T-cell (primary cell): ENCODE data around the gene ALOX5AP. TPM values are rescaled to one million over a fixed set of nuclear protein-coding genes. Genes with fewer than 3 reads are reported as not detected.

Source experiments
- ATAC-seq, 4 experiments: fragments of 200-7000 bp in 3 of 4; fragments of 150-1000 bp in 1 of 4; cut with Tn5 transposase; replicated peaks in 1 of 4; 1 replicate in 3 of 4; 2 replicates in 1 of 4; pipeline ENCODE4 v1.10.0; 2021; ENCODE audit warnings: moderate library complexity in 3 of 4, mild to moderate bottlenecking in 2 of 4, moderate number of reproducible peaks in 1 of 4
- CTCF ChIA-PET, 2 donors: fragments of 300-600 bp; sonication (Branson Sonifier 250); formaldehyde crosslinking; loops; one replicate each; lab custom pipeline; 2022; ENCODE audit warnings: antibody characterized with exemption in 2 of 2; lab: Charles Lee
- POLR2A ChIA-PET, 2 donors: fragments of 300-600 bp; sonication (Branson Sonifier 250); formaldehyde crosslinking; loops; one replicate each; lab custom pipeline; 2022; ENCODE audit warnings: antibody characterized with exemption in 2 of 2; lab: Charles Lee
- DNase-seq, 35 experiments: peaks; one replicate each; pipeline versions ENCODE4 v3.0.0 to v3.0.0-alpha.2; 2013 to 2023
- H3K27ac ChIP-seq: one replicate; pipeline ENCODE4 v1.5.1; 2013; ENCODE audit warnings: low read length
- H3K27me3 ChIP-seq, 2 experiments: replicated peaks in 1 of 2; 1 replicate in 1 of 2; 2 replicates in 1 of 2; pipeline versions ENCODE4 v1.6.1 to v1.7.0; 2013; ENCODE audit warnings: low read length in 1 of 2, mixed read lengths in 1 of 2; ENCODE audit not compliant: control insufficient read depth in 2 of 2, insufficient read depth in 2 of 2; ENCODE audit errors: extremely low read depth in 1 of 2
- H3K36me3 ChIP-seq, 2 donors: 1 replicate in 1 of 2; 2 replicates in 1 of 2; pipeline versions ENCODE4 v1.6.1 to v1.7.0; 2013; ENCODE audit warnings: low read length in 1 of 2; ENCODE audit not compliant: control insufficient read depth in 2 of 2, insufficient read depth in 1 of 2; ENCODE audit errors: extremely low read depth in 1 of 2
- H3K4me1 ChIP-seq, 2 experiments: 1 replicate in 1 of 2; 2 replicates in 1 of 2; pipeline versions ENCODE4 v1.6.1 to v1.7.0; 2013; ENCODE audit warnings: low read length in 2 of 2, mixed read lengths in 1 of 2; ENCODE audit not compliant: insufficient read depth in 2 of 2, control insufficient read depth in 1 of 2; ENCODE audit errors: extremely low read depth in 1 of 2
- H3K4me3 ChIP-seq, 2 donors: 1 replicate in 1 of 2; 2 replicates in 1 of 2; pipeline versions ENCODE4 v1.5.1 to v1.7.0; 2013; ENCODE audit warnings: mild to moderate bottlenecking in 2 of 2, low read length in 1 of 2, moderate library complexity in 1 of 2; ENCODE audit not compliant: control insufficient read depth in 1 of 2; ENCODE audit errors: extremely low read depth in 1 of 2
- H3K9me3 ChIP-seq: 2 replicates; pipeline ENCODE4 v1.7.0; 2013
- H3K27ac Mint-ChIP-seq, 2 donors: one replicate each; pipeline ENCODE4 v1.8.0; 2020 to 2021; ENCODE audit warnings: mild to moderate bottlenecking in 2 of 2, mixed read lengths in 2 of 2
- H3K27me3 Mint-ChIP-seq, 2 donors: one replicate each; pipeline ENCODE4 v1.8.0; 2021 to 2022; ENCODE audit warnings: mixed read lengths in 2 of 2
- H3K36me3 Mint-ChIP-seq: one replicate; pipeline ENCODE4 v1.8.0; 2021; ENCODE audit warnings: mixed read lengths
- H3K4me1 Mint-ChIP-seq, 3 donors: one replicate each; pipeline ENCODE4 v1.8.0; 2020 to 2022; ENCODE audit warnings: mixed read lengths in 3 of 3, mild to moderate bottlenecking in 1 of 3
- H3K4me3 Mint-ChIP-seq, 3 donors: one replicate each; pipeline ENCODE4 v1.8.0; 2020 to 2022; ENCODE audit warnings: mild to moderate bottlenecking in 3 of 3, mixed read lengths in 3 of 3, moderate library complexity in 3 of 3
- H3K9me3 Mint-ChIP-seq, 3 donors: one replicate each; pipeline ENCODE4 v1.8.0; 2020 to 2022; ENCODE audit warnings: mixed read lengths in 3 of 3
- WGBS: methylation state at CpG from one replicate; pipeline ENCODE4 v1.1.5; 2013; ENCODE audit warnings: missing lambda C conversion rate; ENCODE audit not compliant: insufficient coverage; 5-methylcytosine and 5-hydroxymethylcytosine counted together
- total RNA-seq, 35 experiments: library from RNA in 6 of 35; stranded (reverse) in 6 of 35; fragments of 120-200 nt in 1 of 35; gene quantifications; one replicate each; pipeline versions ENCODE4 v1.2.1 to v1.2.4 and lab custom pipeline; 2013 to 2026

ALOX5AP gene
- total RNA-seq, 5 donors from 2014 or later (not counting 1 experiment from before 2014, with no cell fraction given): 24.2 to 64.9 (median 50.8) TPM

DNA sequence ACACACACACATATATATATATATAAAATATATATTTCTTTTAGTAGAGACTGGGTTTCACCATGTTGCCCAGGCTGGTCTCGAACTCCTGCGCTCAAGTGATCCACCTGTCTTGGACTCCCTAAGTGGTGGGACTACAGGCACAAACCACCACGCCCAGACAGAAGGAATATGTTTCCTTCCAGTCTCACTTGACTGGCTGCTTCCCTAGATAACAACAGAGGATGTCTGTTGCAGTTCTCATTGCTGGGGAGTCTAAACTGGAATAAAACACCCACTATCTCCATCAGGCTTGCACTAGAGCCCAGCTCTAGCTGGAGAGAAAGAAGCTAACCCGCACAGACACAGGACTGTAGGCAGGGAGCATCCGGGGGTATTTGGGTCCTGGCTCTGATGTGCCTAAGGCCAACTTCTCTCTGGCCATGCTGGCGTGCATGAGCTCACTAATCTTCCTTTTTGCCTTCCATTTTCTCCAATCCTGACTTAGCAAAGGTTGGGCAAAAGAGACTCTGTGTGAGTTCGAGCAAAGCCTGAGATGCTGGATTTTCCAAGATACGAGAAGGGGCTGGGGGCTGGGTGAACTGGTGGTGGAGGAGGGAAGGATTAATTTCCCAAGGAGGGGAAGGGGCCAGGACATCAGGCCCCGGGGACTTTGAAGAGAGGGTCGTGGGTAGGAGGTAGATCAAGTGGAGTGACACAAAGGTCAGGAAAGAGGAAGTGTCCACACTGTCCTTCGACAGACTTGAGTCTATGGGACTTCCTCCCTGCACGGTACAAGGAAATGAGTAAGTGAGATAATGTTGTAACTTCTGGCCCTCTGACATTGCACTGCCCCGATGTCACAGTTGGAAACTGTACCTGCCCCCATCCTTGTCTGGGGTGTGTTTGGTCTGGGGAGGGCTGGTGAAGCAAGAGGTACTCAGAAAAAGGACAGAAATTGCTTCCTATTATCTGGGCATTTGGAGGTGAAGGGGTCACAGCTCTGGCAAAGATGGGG, 22.5 kb upstream of the ALOX5AP start:
- Mint-ChIP-seq H3K36me3 (no peaks in the 10 kb centered on the region), H3K4me3 (no peak overlapping the region), H3K27me3 (no peaks in the 10 kb centered on the region), H3K4me1 (peaks cover 0 to 5% (median 0%) of the 10 kb centered on the region in 3 donors), H3K9me3 (no peaks in the 10 kb centered on the region), H3K27ac (no peak overlapping the region)
- POLR2A ChIA-PET: no interaction called here
- CTCF ChIA-PET: no interaction called here
- H3K4me3 ChIP-seq: no peak overlapping the region
- WGBS: 42% methylated on average over 5 of the region's 13 CpGs
- DNase-seq: peak in 5 of 35 experiments; percentile 8 to 41 (median 19)
- H3K9me3 ChIP-seq: no peaks in the 10 kb centered on the region
- no peaks in the 10 kb centered on the region for H3K36me3 ChIP-seq
- H3K27ac ChIP-seq: no peak overlapping the region
- no peak for ATAC-seq
- peaks cover 0 to 12% of the 10 kb centered on the region in 2 experiments for H3K27me3 ChIP-seq
- H3K4me1 ChIP-seq: no peaks in the 10 kb centered on the region

DNA sequence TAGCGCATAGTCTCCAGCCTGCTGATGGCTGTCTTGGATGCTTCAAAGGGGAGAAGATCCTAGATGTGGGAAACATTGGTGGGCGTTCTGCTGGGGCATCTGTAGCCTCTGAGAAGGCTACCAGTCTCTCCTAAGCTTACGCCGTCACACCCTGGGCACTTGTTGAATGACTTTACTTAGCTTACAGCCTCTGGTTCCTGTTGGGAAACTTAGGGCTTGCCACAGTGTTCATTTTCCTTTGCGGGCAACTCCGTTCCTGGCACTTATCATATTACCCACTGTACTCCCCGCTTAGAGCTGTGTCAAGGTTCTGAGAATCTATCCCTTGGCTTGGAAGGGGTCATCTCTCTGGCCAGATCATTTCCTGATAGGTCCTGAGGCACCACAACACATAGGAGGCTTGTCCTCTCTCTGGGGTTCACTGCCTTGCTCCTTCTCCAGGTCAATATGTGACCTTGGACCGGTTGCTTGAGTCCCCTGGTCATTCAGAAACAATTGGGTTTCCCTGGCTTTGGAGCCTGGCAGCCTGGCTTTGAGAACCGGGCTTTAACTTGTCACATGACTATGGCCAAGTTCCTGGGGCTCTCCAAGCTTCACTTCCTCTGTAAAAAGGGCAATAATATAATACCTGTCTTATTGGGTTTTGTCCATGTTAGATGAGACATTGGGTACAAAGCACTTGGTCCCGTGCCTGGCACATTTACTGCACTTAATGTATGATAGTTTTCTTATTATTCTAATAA, 20.5 kb upstream of the ALOX5AP start:
- Mint-ChIP-seq H3K9me3 (no peaks in the 10 kb centered on the region), H3K36me3 (no peaks in the 10 kb centered on the region), H3K27me3 (no peaks in the 10 kb centered on the region), H3K4me3 (no peak overlapping the region), H3K27ac (no peak overlapping the region), H3K4me1 (peaks cover 0 to 8% (median 0%) of the 10 kb centered on the region in 3 donors)
- WGBS: 98% methylated on average over 7 of the region's 10 CpGs
- H3K4me1 ChIP-seq: no peaks in the 10 kb centered on the region
- no peaks in the 10 kb centered on the region for H3K36me3 ChIP-seq
- no peak for DNase-seq
- no peak overlapping the region for H3K4me3 ChIP-seq
- POLR2A ChIA-PET: interaction anchor here in 1 of 2 donors (0.6 kb wide), 1 partner anchor 133 kb away, joined by 5 read pairs; no protein-coding TSS in a partner anchor
- H3K27me3 ChIP-seq: peaks cover 0 to 12% of the 10 kb centered on the region in 2 experiments
- CTCF ChIA-PET: interaction anchor here (0.6 to 0.7 kb wide), 2 partner anchors 28 to 1847 kb away, joined by 3 to 6 read pairs; no protein-coding TSS in a partner anchor
- ATAC-seq: no peak
- no peaks in the 10 kb centered on the region for H3K9me3 ChIP-seq
- H3K27ac ChIP-seq: no peak overlapping the region

DNA sequence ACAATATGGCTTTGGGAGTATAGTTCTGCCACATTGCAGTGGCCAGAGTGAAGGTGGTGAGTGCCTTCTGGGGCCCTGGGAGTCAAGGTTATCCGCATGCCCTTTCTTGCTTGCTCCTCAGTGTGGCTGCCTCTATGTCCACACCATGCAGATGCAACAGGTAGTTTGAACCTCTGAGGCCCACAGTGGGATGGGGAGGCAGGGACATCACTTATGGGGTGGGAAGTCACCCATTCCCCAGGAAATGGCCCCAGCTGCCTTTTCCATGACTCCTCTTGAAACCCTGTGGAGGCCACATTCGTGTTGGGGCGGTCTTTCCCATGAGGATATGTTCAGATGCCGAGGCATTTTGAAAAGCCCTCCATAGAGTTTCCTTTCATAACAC, 20.0 kb upstream of the ALOX5AP start:
- no peaks in the 10 kb centered on the region for H3K27me3 Mint-ChIP-seq
- H3K4me1 Mint-ChIP-seq: peaks cover 0 to 11% (median 0%) of the 10 kb centered on the region in 3 donors
- no peaks in the 10 kb centered on the region for H3K36me3 ChIP-seq
- no peaks in the 10 kb centered on the region for H3K9me3 ChIP-seq
- WGBS: 97% methylated on average over 4 of the region's 4 CpGs
- H3K36me3 Mint-ChIP-seq: no peaks in the 10 kb centered on the region
- ChIA-PET CTCF (interaction anchor here in 1 of 2 donors (0.5 kb wide), 1 partner anchor 1724 kb away, joined by 3 read pairs; no protein-coding TSS in a partner anchor), POLR2A (no interaction called here)
- H3K4me3 Mint-ChIP-seq: no peak overlapping the region
- no peak overlapping the region for H3K27ac ChIP-seq
- H3K27ac Mint-ChIP-seq: no peak overlapping the region
- no peaks in the 10 kb centered on the region for H3K9me3 Mint-ChIP-seq
- no peak overlapping the region for H3K4me3 ChIP-seq
- H3K4me1 ChIP-seq: no peaks in the 10 kb centered on the region
- DNase-seq (no peak), ATAC-seq (no peak)
- peaks cover 0 to 12% of the 10 kb centered on the region in 2 experiments for H3K27me3 ChIP-seq

DNA sequence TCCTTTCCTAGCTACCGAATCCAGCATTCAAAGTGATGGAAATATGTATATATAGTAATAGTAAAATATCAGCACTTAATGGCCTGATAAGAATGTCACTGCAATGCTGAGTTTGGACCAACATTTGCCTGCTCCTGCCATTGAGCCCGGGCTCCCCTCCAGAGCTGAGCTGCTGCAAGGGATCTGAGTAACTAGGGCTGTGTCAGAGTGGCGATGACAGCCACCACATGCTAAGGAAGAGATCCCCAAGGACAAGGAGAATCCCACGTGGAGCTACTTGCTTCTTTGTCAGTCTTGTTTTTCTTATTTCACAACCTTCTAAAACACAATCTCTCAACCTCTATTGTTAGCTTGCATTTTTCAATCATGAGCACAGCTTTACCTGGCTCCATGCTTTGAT, 19.5 kb upstream of the ALOX5AP start:
- DNase-seq: no peak
- Histone ChIP-seq H3K27me3 (peaks cover 0 to 12% of the 10 kb centered on the region in 2 experiments), H3K4me3 (no peak overlapping the region), H3K27ac (no peak overlapping the region), H3K4me1 (peaks cover 0 to under 1% of the 10 kb centered on the region in 2 experiments), H3K9me3 (no peaks in the 10 kb centered on the region), H3K36me3 (no peaks in the 10 kb centered on the region)
- no peak overlapping the region for H3K4me3 Mint-ChIP-seq
- POLR2A ChIA-PET: no interaction called here
- no peak overlapping the region for H3K27ac Mint-ChIP-seq
- no peaks in the 10 kb centered on the region for H3K9me3 Mint-ChIP-seq
- H3K4me1 Mint-ChIP-seq: peaks cover 0 to 16% (median 1%) of the 10 kb centered on the region in 3 donors
- no peak for ATAC-seq
- 89% methylated on average over 3 of the region's 4 CpGs for WGBS
- H3K36me3 Mint-ChIP-seq: no peaks in the 10 kb centered on the region
- CTCF ChIA-PET: interaction anchor here in 1 of 2 donors (0.5 kb wide), 1 partner anchor 1724 kb away, joined by 3 read pairs; no protein-coding TSS in a partner anchor
- H3K27me3 Mint-ChIP-seq: no peaks in the 10 kb centered on the region

DNA sequence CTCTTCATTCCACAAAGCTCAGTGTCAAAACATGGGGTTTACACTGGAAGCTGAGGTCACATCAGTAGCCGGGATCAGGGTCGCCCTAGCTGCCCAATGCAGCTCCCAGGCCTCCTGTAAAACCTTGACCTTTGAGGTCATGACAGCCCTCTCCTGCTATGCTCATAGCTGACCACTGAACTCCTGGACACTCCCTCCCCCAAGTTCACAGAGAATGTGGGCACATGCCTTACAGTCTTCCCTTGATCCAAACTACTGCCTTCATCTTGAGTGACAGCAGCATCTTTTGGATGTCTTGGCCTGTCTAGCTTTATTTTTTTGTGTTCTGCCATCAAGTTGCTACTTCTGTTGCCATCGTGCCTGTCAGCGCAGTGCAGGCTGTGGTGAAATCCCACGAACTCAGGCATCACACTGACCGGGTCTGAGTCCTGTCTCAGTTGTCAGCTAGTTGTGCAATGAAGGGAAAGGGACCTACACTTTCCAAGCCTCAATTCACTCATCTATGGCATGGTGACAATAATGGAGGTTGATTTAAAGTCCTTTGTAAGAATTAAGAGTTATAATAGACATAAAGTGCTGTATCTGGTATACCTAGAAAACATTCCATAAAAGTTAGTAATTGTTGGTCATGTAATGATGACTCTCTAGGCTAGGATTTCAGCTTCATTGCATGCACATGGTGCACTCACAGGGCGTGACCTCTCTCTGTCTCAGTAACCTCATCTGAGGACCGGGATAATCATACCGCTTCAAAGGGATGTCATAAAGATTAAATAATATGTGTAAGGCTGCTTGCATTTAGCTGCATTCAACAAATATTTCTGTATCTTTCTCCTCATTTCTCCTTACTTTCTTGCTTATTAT, 16.4 kb upstream of the ALOX5AP start:
- DNase-seq (no peak), ATAC-seq (no peak)
- Mint-ChIP-seq H3K4me3 (no peak overlapping the region), H3K36me3 (no peaks in the 10 kb centered on the region), H3K9me3 (no peaks in the 10 kb centered on the region), H3K27me3 (no peaks in the 10 kb centered on the region), H3K27ac (no peak overlapping the region), H3K4me1 (peaks cover 0 to 20% (median 1%) of the 10 kb centered on the region in 3 donors)
- no peak overlapping the region for H3K4me3 ChIP-seq
- peaks cover 0 to 3% of the 10 kb centered on the region in 2 experiments for H3K4me1 ChIP-seq
- WGBS: 94% methylated on average over 4 of the region's 9 CpGs
- CTCF ChIA-PET: no interaction called here
- H3K36me3 ChIP-seq: no peaks in the 10 kb centered on the region
- no peaks in the 10 kb centered on the region for H3K9me3 ChIP-seq
- no peak overlapping the region for H3K27ac ChIP-seq
- H3K27me3 ChIP-seq: peaks cover 0 to 4% of the 10 kb centered on the region in 2 experiments
- POLR2A ChIA-PET: no interaction called here
